B cell (primary cell): Measurements from ENCODE around the gene ACTR5. TPM values are rescaled to one million over a fixed set of nuclear protein-coding genes. Genes with fewer than 3 reads are reported as not detected.

Source experiments
- ATAC-seq: fragments of 200-7000 bp; cut with Tn5 transposase; one replicate; pipeline ENCODE4 v1.10.0; 2021; ENCODE audit warnings: low read depth, mild to moderate bottlenecking, moderate number of reproducible peaks, moderate library complexity
- CTCF ChIA-PET: fragments of 350-600 bp; sonication (Branson Sonifier 250); formaldehyde crosslinking; loops from one replicate; lab custom pipeline; 2021; ENCODE audit warnings: antibody characterized with exemption, inconsistent platforms; lab: Charles Lee
- POLR2A ChIA-PET: fragments of 350-600 bp; sonication (Branson Sonifier 250); formaldehyde crosslinking; loops from one replicate; lab custom pipeline; 2021; ENCODE audit warnings: antibody characterized with exemption; lab: Charles Lee
- DNase-seq: peaks from one replicate; pipeline ENCODE4 v3.0.0; 2013
- H2AFZ ChIP-seq: 2 replicates; pipeline ENCODE4 v1.6.1; 2012; ENCODE audit warnings: mild to moderate bottlenecking, low read depth, low read length; ENCODE audit not compliant: insufficient read depth, poor library complexity, severe bottlenecking
- H3K27ac ChIP-seq, 2 donors: 1 replicate in 1 of 2; 2 replicates in 1 of 2; pipeline ENCODE4 v1.5.1; 2012 to 2013; ENCODE audit warnings: low read length in 2 of 2, mild to moderate bottlenecking in 2 of 2, moderate library complexity in 1 of 2
- H3K27me3 ChIP-seq, 4 experiments: fragments of 200-600 bp in 1 of 4; sonication (generic) in 1 of 4; replicated peaks in 1 of 4; 1 replicate in 2 of 4; 2 replicates in 2 of 4; pipeline versions ENCODE4 v1.6.1 to v1.7.0; 2013 to 2016; ENCODE audit warnings: low read length in 3 of 4, mild to moderate bottlenecking in 2 of 4, mixed read lengths in 1 of 4, moderate library complexity in 1 of 4; ENCODE audit not compliant: insufficient read depth in 4 of 4, control insufficient read depth in 3 of 4; ENCODE audit errors: control extremely low read depth in 1 of 4
- H3K36me3 ChIP-seq, 2 experiments: replicated peaks in 1 of 2; 1 replicate in 1 of 2; 2 replicates in 1 of 2; pipeline versions ENCODE4 v1.6.1 to v1.7.1; 2013; ENCODE audit warnings: low read length in 1 of 2; ENCODE audit not compliant: insufficient read depth in 2 of 2, control insufficient read depth in 1 of 2; ENCODE audit errors: control extremely low read depth in 1 of 2, extremely low read depth in 1 of 2
- H3K4me1 ChIP-seq, 2 donors: fragments of 200-600 bp in 1 of 2; sonication (generic) in 1 of 2; 1 replicate in 1 of 2; 2 replicates in 1 of 2; pipeline versions ENCODE4 v1.5.1 to v1.6.1; 2013 to 2017; ENCODE audit warnings: low read length in 2 of 2; ENCODE audit not compliant: control insufficient read depth in 2 of 2, insufficient read depth in 2 of 2
- H3K4me2 ChIP-seq: replicated peaks from 2 replicates; pipeline ENCODE3; 2012; ENCODE audit warnings: mild to moderate bottlenecking, low read depth, low read length; ENCODE audit not compliant: poor library complexity, severe bottlenecking
- H3K4me3 ChIP-seq, 5 experiments: fragments of 200-600 bp in 1 of 5; sonication (generic) in 1 of 5; 1 replicate in 3 of 5; 2 replicates in 2 of 5; pipeline versions ENCODE4 v1.5.1 to v1.7.0; 2011 to 2016; ENCODE audit warnings: low read length in 4 of 5, mild to moderate bottlenecking in 4 of 5, low read depth in 2 of 5, control low read depth in 1 of 5, moderate library complexity in 1 of 5; ENCODE audit not compliant: insufficient read depth in 1 of 5; ENCODE audit errors: control extremely low read depth in 1 of 5, extremely low read depth in 1 of 5
- H3K79me2 ChIP-seq: fragments of 200-600 bp; sonication (generic); one replicate; pipeline ENCODE4 v1.6.0; 2016; ENCODE audit warnings: low read length; ENCODE audit not compliant: control insufficient read depth, insufficient read depth
- H3K9ac ChIP-seq: fragments of 200-600 bp; sonication (generic); 2 replicates; pipeline ENCODE4 v1.6.1; 2017; ENCODE audit warnings: mild to moderate bottlenecking, low read length, moderate library complexity
- H3K9me3 ChIP-seq, 3 donors: one replicate each; pipeline versions ENCODE4 v1.6.1 to v1.7.1; 2013; ENCODE audit warnings: low read length in 2 of 3; ENCODE audit not compliant: control insufficient read depth in 2 of 3, insufficient read depth in 1 of 3; ENCODE audit errors: control extremely low read depth in 1 of 3
- H4K20me1 ChIP-seq: 2 replicates; pipeline ENCODE4 v1.6.0; 2012; ENCODE audit warnings: mild to moderate bottlenecking, low read length; ENCODE audit not compliant: insufficient read depth, control insufficient read depth, poor library complexity, severe bottlenecking
- H3K27ac Mint-ChIP-seq: one replicate; pipeline ENCODE4 v1.8.0; 2021; ENCODE audit warnings: mixed read lengths
- H3K27me3 Mint-ChIP-seq: one replicate; pipeline ENCODE4 v1.8.0; 2021; ENCODE audit warnings: mixed read lengths
- H3K4me1 Mint-ChIP-seq: one replicate; pipeline ENCODE4 v1.8.0; 2021; ENCODE audit warnings: mixed read lengths
- H3K4me3 Mint-ChIP-seq: one replicate; pipeline ENCODE4 v1.8.0; 2021; ENCODE audit warnings: mixed read lengths
- H3K9me3 Mint-ChIP-seq: one replicate; pipeline ENCODE4 v1.8.0; 2022; ENCODE audit warnings: mixed read lengths; ENCODE audit not compliant: insufficient read depth
- EZH2 ChIP-seq: IDR thresholded peaks from 2 replicates; pipeline ENCODE4 v1.6.1; 2012; ENCODE audit warnings: borderline replicate concordance, low read depth, mild to moderate bottlenecking, moderate library complexity, low read length; ENCODE audit not compliant: insufficient read depth, poor library complexity, severe bottlenecking
- WGBS: methylation state at CpG from one replicate; pipeline ENCODE4 v1.1.5; 2013; ENCODE audit warnings: missing lambda C conversion rate; ENCODE audit not compliant: insufficient coverage; 5-methylcytosine and 5-hydroxymethylcytosine counted together
- intact Hi-C: fragments of 100-400 bp; cut with micrococcal nuclease; formaldehyde crosslinking; loops from one replicate; pipeline ENCODE4 v1.10.0; 2022
- polyA plus RNA-seq: library from polyadenylated mRNA; depleted of rRNA; stranded (reverse); fragments of >200 nt; gene quantifications from 2 replicates; pipeline ENCODE4 v1.2.3, GENCODE V29; 2012
- total RNA-seq, 2 donors: library from RNA; stranded (reverse); fragments of 120-200 nt in 1 of 2; gene quantifications; 1 replicate in 1 of 2; 2 replicates in 1 of 2; pipeline versions ENCODE4 v1.2.3 to v1.2.4, GENCODE V29; 2013 to 2022
- TF ChIP-seq, protein P1 (sequence below): fragments of 200-600 bp; IDR thresholded peaks from one replicate; pipeline ENCODE4 v1.8.0; 2022; ENCODE audit warnings: antibody characterized with exemption, mild to moderate bottlenecking

The ACTR5 gene
- total and polyA plus RNA-seq, 2 donors (not counting 1 experiment from before 2014, with no cell fraction given) = 15.4 to 18.0 TPM

DNA sequence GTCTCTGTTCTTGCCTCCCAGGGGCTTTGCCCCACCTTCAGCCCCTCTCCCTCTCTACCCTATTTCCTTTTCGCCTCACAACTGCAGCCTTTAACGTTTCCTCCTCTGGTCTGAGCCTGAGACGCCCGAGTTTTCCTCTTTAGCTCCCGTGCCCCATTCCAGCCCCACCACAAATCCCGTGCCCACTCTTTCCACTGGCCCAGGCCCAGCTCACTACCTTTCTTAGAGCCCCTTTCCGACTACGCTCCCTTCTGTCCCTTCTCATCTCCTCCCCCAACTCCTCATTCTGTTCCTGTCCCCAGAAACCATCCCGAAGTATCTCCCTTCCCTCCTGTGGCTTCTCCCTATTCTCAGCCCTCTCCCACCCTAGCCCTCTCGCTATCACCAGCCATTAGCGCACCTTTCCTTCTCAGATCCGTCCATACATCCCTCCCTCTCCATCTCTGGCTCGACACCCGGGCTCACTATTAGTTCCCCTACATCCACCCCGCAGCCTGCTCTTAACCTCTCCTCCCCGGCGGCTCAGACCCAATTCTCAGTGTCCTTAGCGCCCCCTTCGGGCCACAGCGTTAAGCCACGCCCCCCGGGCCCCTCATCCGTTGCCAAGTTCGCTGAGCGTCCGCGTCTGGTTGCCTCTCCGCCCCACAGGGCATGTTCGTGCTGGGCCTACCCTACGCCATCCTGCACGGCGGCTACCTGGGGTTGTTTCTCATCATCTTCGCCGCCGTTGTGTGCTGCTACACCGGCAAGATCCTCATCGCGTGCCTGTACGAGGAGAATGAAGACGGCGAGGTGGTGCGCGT is 21.3 kb upstream of the ACTR5 start:
- peaks cover 78% of the 10 kb centered on the region for H3K4me1 Mint-ChIP-seq
- H3K27me3 ChIP-seq = peaks cover 0 to 98% (median 86%) of the 10 kb centered on the region in 4 experiments
- intact Hi-C loops = loop anchor here (5.0 kb wide), 1 partner anchor 235 kb away; the partner anchor contains the start of gene DHX35
- H3K4me1 ChIP-seq = peaks cover 92 to 94% of the 10 kb centered on the region in 2 donors
- H4K20me1 ChIP-seq = no peaks in the 10 kb centered on the region
- DNase-seq = peak; percentile 67
- ATAC-seq = peak; percentile 11
- H3K27me3 Mint-ChIP-seq = peaks cover 81% of the 10 kb centered on the region
- ChIA-PET CTCF (interaction anchor here (1.1 to 3.3 kb wide), 5 partner anchors 24 to 322 kb away, joined by 3 to 27 read pairs (median 8); partner anchors contain the start of gene DHX35), POLR2A (no interaction called here)
- 7% methylated on average over 43 of the region's 43 CpGs for WGBS
- peaks cover 2% of the 10 kb centered on the region for H3K9me3 Mint-ChIP-seq
- H3K4me3 ChIP-seq = no peak overlapping the region
- H3K4me3 Mint-ChIP-seq = peak overlapping the region; percentile 66
- peak overlapping the region; percentile 60 for H3K27ac Mint-ChIP-seq
- H3K9me3 ChIP-seq = peaks cover 0 to 83% (median 21%) of the 10 kb centered on the region in 3 donors
- no peak overlapping the region for H3K27ac ChIP-seq
- no peak overlapping the region for H2AFZ ChIP-seq
- H3K36me3 ChIP-seq = no peaks in the 10 kb centered on the region
- H3K4me2 ChIP-seq = peak overlapping the region; percentile 43
- H3K79me2 ChIP-seq = no peaks in the 10 kb centered on the region
- TF ChIP-seq EZH2 = no peak
- TF ChIP-seq, protein P1, sequence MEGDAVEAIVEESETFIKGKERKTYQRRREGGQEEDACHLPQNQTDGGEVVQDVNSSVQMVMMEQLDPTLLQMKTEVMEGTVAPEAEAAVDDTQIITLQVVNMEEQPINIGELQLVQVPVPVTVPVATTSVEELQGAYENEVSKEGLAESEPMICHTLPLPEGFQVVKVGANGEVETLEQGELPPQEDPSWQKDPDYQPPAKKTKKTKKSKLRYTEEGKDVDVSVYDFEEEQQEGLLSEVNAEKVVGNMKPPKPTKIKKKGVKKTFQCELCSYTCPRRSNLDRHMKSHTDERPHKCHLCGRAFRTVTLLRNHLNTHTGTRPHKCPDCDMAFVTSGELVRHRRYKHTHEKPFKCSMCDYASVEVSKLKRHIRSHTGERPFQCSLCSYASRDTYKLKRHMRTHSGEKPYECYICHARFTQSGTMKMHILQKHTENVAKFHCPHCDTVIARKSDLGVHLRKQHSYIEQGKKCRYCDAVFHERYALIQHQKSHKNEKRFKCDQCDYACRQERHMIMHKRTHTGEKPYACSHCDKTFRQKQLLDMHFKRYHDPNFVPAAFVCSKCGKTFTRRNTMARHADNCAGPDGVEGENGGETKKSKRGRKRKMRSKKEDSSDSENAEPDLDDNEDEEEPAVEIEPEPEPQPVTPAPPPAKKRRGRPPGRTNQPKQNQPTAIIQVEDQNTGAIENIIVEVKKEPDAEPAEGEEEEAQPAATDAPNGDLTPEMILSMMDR = peak; percentile 20
- no peak overlapping the region for H3K9ac ChIP-seq
